ENCODE data around the gene DGKK.

DNA sequence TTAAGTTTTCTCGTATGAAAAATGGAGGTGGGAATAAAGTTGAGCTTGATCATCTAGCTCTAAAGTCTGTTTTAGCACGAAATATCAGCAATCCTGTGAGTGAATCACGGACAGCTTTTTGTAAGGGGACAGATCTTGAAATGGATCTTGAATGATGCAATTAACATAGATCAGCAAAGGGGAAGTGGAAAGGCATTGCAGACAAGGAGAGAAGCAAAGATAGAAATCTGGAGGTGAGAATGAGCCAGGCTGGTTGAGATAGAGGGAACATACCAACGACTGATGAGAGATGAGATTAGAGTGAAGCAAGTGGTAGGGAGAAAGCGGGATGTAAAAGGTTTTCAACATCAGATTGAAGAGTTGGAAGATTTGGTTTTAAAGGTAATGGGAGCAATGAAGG lies 4.6 kb upstream of the DGKK start:
- no peak for TF ChIP-seq EZH2 (IDR thresholded peaks at IDR 0.05; ENCODE audit: low read length, unreplicated experiment)
- TF ChIP-seq, protein P1, sequence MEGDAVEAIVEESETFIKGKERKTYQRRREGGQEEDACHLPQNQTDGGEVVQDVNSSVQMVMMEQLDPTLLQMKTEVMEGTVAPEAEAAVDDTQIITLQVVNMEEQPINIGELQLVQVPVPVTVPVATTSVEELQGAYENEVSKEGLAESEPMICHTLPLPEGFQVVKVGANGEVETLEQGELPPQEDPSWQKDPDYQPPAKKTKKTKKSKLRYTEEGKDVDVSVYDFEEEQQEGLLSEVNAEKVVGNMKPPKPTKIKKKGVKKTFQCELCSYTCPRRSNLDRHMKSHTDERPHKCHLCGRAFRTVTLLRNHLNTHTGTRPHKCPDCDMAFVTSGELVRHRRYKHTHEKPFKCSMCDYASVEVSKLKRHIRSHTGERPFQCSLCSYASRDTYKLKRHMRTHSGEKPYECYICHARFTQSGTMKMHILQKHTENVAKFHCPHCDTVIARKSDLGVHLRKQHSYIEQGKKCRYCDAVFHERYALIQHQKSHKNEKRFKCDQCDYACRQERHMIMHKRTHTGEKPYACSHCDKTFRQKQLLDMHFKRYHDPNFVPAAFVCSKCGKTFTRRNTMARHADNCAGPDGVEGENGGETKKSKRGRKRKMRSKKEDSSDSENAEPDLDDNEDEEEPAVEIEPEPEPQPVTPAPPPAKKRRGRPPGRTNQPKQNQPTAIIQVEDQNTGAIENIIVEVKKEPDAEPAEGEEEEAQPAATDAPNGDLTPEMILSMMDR (conservative IDR thresholded peaks at IDR 0.05; ENCODE audit: low read depth, low read length): no peak
- TF ChIP-seq EZH2phosphoT487 (IDR thresholded peaks at IDR 0.05; ENCODE audit: borderline replicate concordance, low read length): no peak
